ENCODE results near the gene GALNT12. TPM values are rescaled to one million over a fixed set of nuclear protein-coding genes. Genes with fewer than 3 reads are reported as not detected.

GALNT12 gene
- total and polyA plus RNA-seq, 2 experiments from 2014 or later = 13.9 to 16.4 TPM

DNA sequence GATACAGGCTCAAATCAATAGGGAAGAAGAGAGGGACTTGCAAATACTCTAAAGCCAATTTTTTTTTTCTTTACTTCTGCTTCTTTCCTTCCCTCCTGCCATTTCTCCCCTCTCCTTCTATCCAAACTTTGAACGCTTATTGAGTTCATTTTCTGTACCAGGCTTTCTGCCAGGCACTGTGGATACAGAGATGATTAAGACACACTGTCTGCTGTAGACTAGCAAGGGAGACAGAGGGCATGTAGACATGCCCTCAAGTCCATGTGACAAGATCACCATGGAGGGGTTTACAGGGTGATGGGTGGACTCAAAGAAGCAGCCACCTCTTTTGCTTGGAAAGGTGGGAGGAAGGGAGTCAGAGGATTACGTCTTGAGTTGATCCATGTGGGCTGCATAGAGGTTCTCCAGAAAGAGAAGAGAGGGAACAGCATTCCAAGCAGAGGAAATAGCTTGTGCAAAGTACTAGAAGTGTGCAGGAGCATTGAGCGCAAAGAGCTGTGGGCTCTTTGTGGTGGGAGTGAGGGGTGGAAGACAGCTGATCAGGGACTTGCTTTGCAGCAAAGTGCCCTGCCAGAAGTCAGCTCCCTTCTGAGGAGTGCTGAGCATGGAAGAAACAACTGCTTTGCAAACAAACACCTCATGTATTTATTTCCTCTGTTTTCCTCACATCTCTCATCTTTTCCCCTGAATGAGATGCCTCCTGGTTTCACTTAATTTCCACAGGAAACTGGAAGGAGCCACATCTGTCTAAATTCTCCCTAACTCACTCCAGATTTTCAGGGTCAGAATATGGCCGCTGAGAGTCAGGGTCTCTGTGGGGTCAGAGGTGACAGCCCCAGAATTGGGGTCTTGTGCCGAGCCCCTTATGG, 71.9 kb downstream of the GALNT12 start:
- Histone ChIP-seq H3K27ac (no peak overlapping the region), H4K20me1 (ENCODE audit: insufficient read depth, poor library complexity, severe bottlenecking) (no peaks in the 10 kb centered on the region), H3K79me2 (no peaks in the 10 kb centered on the region), H3K4me3 (no peak overlapping the region), H3K4me1 (ENCODE audit: insufficient read depth) (peaks cover 12% of the 10 kb centered on the region), H2AFZ (no peak overlapping the region), H3K27me3 (no peaks in the 10 kb centered on the region), H3K9me2 (replicated peaks; ENCODE audit: insufficient read depth) (no peaks in the 10 kb centered on the region), H3K4me2 (no peak overlapping the region), H3K9me3 (ENCODE audit: low read depth) (no peaks in the 10 kb centered on the region), H3K36me3 (replicated peaks; ENCODE audit: insufficient read depth, low read depth) (no peaks in the 10 kb centered on the region)
- WGBS (ENCODE audit: low lambda C conversion rate, missing lambda C conversion rate) = 84% methylated on average over 5 of the region's 5 CpGs
- TF ChIP-seq, protein P1, sequence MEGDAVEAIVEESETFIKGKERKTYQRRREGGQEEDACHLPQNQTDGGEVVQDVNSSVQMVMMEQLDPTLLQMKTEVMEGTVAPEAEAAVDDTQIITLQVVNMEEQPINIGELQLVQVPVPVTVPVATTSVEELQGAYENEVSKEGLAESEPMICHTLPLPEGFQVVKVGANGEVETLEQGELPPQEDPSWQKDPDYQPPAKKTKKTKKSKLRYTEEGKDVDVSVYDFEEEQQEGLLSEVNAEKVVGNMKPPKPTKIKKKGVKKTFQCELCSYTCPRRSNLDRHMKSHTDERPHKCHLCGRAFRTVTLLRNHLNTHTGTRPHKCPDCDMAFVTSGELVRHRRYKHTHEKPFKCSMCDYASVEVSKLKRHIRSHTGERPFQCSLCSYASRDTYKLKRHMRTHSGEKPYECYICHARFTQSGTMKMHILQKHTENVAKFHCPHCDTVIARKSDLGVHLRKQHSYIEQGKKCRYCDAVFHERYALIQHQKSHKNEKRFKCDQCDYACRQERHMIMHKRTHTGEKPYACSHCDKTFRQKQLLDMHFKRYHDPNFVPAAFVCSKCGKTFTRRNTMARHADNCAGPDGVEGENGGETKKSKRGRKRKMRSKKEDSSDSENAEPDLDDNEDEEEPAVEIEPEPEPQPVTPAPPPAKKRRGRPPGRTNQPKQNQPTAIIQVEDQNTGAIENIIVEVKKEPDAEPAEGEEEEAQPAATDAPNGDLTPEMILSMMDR (IDR thresholded peaks at IDR 0.05; ENCODE audit: poor library complexity) = no peak
- TF ChIP-seq EZH2 (IDR thresholded peaks at IDR 0.05; ENCODE audit: borderline replicate concordance) = no peak
- TF ChIP-seq EZH2phosphoT487 (IDR thresholded peaks at IDR 0.05; ENCODE audit: low read depth, severe bottlenecking, unreplicated experiment) = no peak
- no peak for DNase-seq (ENCODE audit: low spot score)

DNA sequence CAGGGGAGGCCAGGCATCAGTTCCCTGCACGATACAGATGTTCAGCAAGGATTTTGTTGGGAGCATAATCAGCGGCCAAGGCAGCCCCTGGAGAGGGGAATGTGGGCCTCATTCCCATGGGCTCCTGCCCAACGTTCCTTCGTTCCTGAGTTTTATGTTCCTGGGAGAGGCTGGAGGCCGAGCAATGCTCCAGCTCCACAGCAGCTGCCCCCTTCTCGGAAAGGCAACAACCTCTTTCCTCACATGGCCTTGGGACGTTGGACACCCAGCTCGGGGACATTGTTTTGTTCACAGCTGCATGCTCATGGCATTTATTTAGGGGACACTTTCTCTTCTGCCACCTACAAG, 72.5 kb downstream of the GALNT12 start:
- H3K9me2 ChIP-seq (replicated peaks; ENCODE audit: insufficient read depth) = no peaks in the 10 kb centered on the region
- H4K20me1 ChIP-seq (ENCODE audit: insufficient read depth, poor library complexity, severe bottlenecking) = no peaks in the 10 kb centered on the region
- no peak overlapping the region for H2AFZ ChIP-seq
- H3K36me3 ChIP-seq (replicated peaks; ENCODE audit: insufficient read depth, low read depth) = no peaks in the 10 kb centered on the region
- no peaks in the 10 kb centered on the region for H3K27me3 ChIP-seq
- no peak overlapping the region for H3K27ac ChIP-seq
- 70% methylated on average over 8 of the region's 8 CpGs for WGBS (ENCODE audit: low lambda C conversion rate, missing lambda C conversion rate)
- H3K4me2 ChIP-seq = no peak overlapping the region
- no peak for TF ChIP-seq EZH2 (IDR thresholded peaks at IDR 0.05; ENCODE audit: borderline replicate concordance)
- TF ChIP-seq, protein P1 (IDR thresholded peaks at IDR 0.05; ENCODE audit: poor library complexity) = no peak
- TF ChIP-seq EZH2phosphoT487 (IDR thresholded peaks at IDR 0.05; ENCODE audit: low read depth, severe bottlenecking, unreplicated experiment) = no peak
- no peaks in the 10 kb centered on the region for H3K9me3 ChIP-seq (ENCODE audit: low read depth)
- no peak for DNase-seq (ENCODE audit: low spot score)
- H3K4me3 ChIP-seq = no peak overlapping the region
- no peaks in the 10 kb centered on the region for H3K79me2 ChIP-seq
- peaks cover 12% of the 10 kb centered on the region for H3K4me1 ChIP-seq (ENCODE audit: insufficient read depth)

DNA sequence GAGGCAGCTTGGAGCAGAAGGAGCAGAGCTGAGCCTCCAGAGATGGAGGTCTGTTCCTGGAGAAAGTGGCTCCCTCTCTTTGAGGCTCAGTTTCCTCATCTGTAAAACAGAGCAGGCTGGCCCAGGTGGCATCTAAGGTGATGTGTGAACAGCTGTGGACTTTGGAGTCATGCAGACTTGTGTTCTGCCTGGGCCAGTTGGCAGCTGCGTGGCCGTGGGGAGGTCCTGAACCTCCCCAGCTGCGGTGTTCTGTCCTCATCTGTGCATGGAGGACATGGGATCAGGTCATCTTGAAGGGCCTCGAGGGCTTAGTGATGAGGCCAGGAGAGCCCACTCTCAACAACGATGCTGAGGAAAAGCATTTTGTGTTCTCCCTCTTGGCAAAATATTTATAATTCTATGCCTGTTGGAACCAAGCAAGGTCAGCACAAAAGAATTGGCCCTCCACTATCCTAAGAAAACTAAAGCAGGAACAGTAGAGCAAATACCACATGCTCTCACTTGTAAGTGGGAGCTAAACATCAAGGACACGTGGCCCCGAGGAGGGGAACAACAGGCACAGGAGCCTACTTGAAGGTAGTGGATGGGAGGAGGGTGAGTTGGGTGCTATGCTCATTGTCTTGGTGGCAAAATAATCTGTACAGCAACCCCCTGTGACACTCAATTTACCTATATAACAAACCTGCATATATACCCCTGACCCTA, 73.0 kb downstream of the GALNT12 start:
- no peak for TF ChIP-seq EZH2 (IDR thresholded peaks at IDR 0.05; ENCODE audit: borderline replicate concordance)
- no peak for TF ChIP-seq EZH2phosphoT487 (IDR thresholded peaks at IDR 0.05; ENCODE audit: low read depth, severe bottlenecking, unreplicated experiment)
- TF ChIP-seq, protein P1 (IDR thresholded peaks at IDR 0.05; ENCODE audit: poor library complexity) = no peak
- whole genome bisulfite sequencing (ENCODE audit: low lambda C conversion rate, missing lambda C conversion rate) = 89% methylated on average over 7 of the region's 7 CpGs
- H3K27ac ChIP-seq = no peak overlapping the region

More for the DNA sequence above, 73.0 kb downstream of the GALNT12 start:
- no peaks in the 10 kb centered on the region for H3K9me3 ChIP-seq (ENCODE audit: low read depth)
- no peaks in the 10 kb centered on the region for H3K27me3 ChIP-seq
- peaks cover 12% of the 10 kb centered on the region for H3K4me1 ChIP-seq (ENCODE audit: insufficient read depth)
- no peak overlapping the region for H3K4me3 ChIP-seq
- no peaks in the 10 kb centered on the region for H4K20me1 ChIP-seq (ENCODE audit: insufficient read depth, poor library complexity, severe bottlenecking)
- no peak overlapping the region for H3K4me2 ChIP-seq
- no peaks in the 10 kb centered on the region for H3K79me2 ChIP-seq
- DNase-seq (ENCODE audit: low spot score) = no peak
- no peaks in the 10 kb centered on the region for H3K9me2 ChIP-seq (replicated peaks; ENCODE audit: insufficient read depth)
- H3K36me3 ChIP-seq (replicated peaks; ENCODE audit: insufficient read depth, low read depth) = no peaks in the 10 kb centered on the region
- no peak overlapping the region for H2AFZ ChIP-seq

All from hepatocyte (in vitro differentiated cells).